Chondrocyte (in vitro differentiated cells): ENCODE measurements around the gene ALS2CL. TPM values are rescaled to one million over a fixed set of nuclear protein-coding genes. Genes with fewer than 3 reads are reported as not detected.

Experiments
- DNase-seq: peaks from one replicate; pipeline ENCODE4 v3.0.0; 2021; ENCODE audit warnings: mixed read lengths, low spot score
- H3K27ac Mint-ChIP-seq: one replicate; pipeline ENCODE4 v1.8.0; 2021; ENCODE audit warnings: mild to moderate bottlenecking, moderate library complexity, mixed read lengths; ENCODE audit not compliant: unreplicated experiment
- H3K27me3 Mint-ChIP-seq: 2 replicates; pipeline ENCODE4 v1.8.0; 2021; ENCODE audit warnings: low read depth, mixed read lengths
- H3K36me3 Mint-ChIP-seq: 2 replicates; pipeline ENCODE4 v1.8.0; 2021; ENCODE audit warnings: low read depth, mixed read lengths
- H3K4me1 Mint-ChIP-seq: 2 replicates; pipeline ENCODE4 v1.8.0; 2021; ENCODE audit warnings: low read depth, mild to moderate bottlenecking, mixed read lengths
- H3K4me3 Mint-ChIP-seq: one replicate; pipeline ENCODE4 v1.8.0; 2021; ENCODE audit warnings: mild to moderate bottlenecking, moderate library complexity, mixed read lengths; ENCODE audit not compliant: unreplicated experiment
- H3K9me3 Mint-ChIP-seq: 2 replicates; pipeline ENCODE4 v1.8.0; 2021; ENCODE audit warnings: low read depth, mixed read lengths
- CTCF ChIP-seq: fragments of 200-600 bp; sonication (generic); IDR thresholded peaks from 2 replicates; pipeline ENCODE4 v1.5.0; 2021; ENCODE audit warnings: antibody characterized with exemption, mild to moderate bottlenecking, moderate library complexity
- total RNA-seq: library from RNA; stranded (reverse); gene quantifications from 3 replicates; pipeline ENCODE4 v1.2.1, GENCODE V29; 2021

ALS2CL gene
- total RNA-seq, 1 donor from 2014 or later: 3.6 TPM

DNA sequence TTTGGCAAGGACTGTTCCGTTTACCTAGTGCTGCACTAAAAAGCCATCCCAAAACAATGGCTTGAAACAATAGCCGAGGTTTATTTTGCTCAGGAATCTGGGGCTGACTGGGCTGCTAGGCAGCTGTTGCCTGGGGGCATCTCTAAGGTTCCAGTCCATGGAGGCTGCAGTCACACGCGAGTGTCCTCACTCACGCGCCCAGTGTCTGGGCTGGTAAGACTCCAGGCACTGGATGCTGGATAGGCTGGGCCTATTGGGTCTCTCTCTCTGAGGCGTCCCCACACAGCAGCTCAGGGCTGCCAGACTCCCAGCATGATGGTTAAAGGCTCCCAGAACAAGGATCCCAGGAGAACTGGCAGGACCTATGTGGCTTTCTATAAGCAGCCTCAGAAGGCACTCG, 34.2 kb downstream of the ALS2CL start:
- no peaks in the 10 kb centered on the region for H3K36me3 Mint-ChIP-seq
- H3K9me3 Mint-ChIP-seq: no peaks in the 10 kb centered on the region
- H3K4me3 Mint-ChIP-seq: no peak overlapping the region
- peaks cover 20% of the 10 kb centered on the region for H3K4me1 Mint-ChIP-seq
- TF ChIP-seq CTCF: no peak
- H3K27me3 Mint-ChIP-seq: peaks cover 18% of the 10 kb centered on the region
- no peak overlapping the region for H3K27ac Mint-ChIP-seq
- no peak for DNase-seq

DNA sequence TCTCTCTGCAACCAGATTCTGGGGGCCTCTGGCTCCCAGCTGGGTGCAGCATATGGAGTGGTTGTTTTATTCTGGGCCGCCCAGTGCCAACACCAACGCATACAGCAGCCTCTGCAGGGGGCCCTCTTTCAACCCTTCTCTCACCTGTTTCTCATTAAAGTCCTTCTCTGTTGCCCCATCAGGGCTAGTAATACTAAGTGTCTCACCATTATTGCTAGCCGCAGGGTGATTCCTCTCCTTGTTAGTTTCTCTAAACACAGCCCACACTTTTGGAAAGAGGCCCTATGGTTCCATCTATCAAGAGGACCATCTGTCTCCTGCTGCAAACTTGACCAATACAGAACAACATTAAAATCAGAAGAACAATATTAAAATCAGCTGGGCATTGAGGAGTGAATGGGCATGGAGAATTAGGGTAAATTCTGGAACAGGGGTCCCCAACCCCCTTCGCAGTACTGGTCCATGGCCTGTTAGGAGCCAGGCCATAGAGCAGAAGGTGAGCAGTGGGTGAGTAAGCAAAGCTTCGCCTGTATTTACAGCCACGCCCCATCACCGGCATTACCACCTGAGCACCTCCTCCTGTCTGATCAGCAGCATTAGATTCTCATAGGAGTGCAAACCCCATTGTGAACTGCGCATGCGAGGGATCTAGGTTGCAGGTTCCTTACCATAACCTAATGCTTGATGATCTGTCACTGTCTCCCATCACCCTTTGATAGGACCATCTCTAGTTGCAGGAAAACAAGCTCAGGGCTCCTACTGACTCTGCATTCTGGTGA, 36.5 kb downstream of the ALS2CL start:
- no peak for DNase-seq
- H3K27me3 Mint-ChIP-seq: peaks cover 14% of the 10 kb centered on the region
- TF ChIP-seq CTCF: no peak
- peaks cover 16% of the 10 kb centered on the region for H3K4me1 Mint-ChIP-seq
- H3K9me3 Mint-ChIP-seq: peaks cover 6% of the 10 kb centered on the region
- H3K36me3 Mint-ChIP-seq: peaks cover 2% of the 10 kb centered on the region
- H3K4me3 Mint-ChIP-seq: no peak overlapping the region
- no peak overlapping the region for H3K27ac Mint-ChIP-seq

DNA sequence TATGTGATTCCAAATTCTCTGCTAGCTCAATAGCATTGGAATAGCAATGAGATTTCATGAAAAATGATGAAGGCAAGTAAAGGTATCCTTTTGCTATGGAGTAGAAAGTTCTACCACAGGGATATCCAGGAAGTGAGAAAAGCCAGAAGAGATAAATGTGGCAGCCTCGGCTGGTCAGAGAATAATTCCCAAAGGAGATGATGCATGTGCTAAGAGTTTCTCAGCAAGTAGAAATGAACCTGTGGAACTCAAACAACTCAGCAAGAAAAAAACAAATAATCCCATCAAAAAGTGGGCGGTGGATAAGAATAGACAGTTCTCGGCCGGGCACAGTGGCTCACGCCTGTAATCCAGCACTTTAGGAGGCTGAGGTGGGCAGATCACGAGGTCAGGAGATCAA, 38.2 kb downstream of the ALS2CL start:
- TF ChIP-seq CTCF: no peak
- DNase-seq: no peak
- no peak overlapping the region for H3K27ac Mint-ChIP-seq
- H3K27me3 Mint-ChIP-seq: peaks cover 14% of the 10 kb centered on the region
- H3K4me1 Mint-ChIP-seq: peaks cover 11% of the 10 kb centered on the region
- peaks cover 15% of the 10 kb centered on the region for H3K9me3 Mint-ChIP-seq
- peaks cover 2% of the 10 kb centered on the region for H3K36me3 Mint-ChIP-seq
- no peak overlapping the region for H3K4me3 Mint-ChIP-seq

DNA sequence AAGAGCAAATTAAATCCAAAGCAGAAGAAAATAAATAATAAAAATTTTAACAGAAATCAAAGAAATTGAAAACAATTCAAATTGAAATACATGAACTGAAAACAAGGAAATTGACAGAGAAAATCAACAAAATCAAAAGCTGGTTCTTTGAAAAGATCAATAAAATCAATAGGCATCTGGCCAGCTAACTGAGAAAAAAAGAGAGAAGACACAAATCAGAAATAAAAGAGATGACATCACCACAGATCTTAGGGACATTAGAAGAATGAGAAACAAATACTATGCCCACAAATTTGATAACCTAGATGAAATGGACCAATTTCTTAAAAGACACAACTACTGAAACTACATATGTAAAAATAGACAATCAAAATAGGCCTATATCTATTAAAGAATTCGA, 42.4 kb downstream of the ALS2CL start:
- H3K27ac Mint-ChIP-seq: no peak overlapping the region
- H3K9me3 Mint-ChIP-seq: peaks cover 18% of the 10 kb centered on the region
- no peak overlapping the region for H3K4me3 Mint-ChIP-seq
- H3K4me1 Mint-ChIP-seq: no peaks in the 10 kb centered on the region
- no peak for TF ChIP-seq CTCF
- H3K27me3 Mint-ChIP-seq: peaks cover 15% of the 10 kb centered on the region
- H3K36me3 Mint-ChIP-seq: peaks cover 2% of the 10 kb centered on the region
- DNase-seq: no peak

DNA sequence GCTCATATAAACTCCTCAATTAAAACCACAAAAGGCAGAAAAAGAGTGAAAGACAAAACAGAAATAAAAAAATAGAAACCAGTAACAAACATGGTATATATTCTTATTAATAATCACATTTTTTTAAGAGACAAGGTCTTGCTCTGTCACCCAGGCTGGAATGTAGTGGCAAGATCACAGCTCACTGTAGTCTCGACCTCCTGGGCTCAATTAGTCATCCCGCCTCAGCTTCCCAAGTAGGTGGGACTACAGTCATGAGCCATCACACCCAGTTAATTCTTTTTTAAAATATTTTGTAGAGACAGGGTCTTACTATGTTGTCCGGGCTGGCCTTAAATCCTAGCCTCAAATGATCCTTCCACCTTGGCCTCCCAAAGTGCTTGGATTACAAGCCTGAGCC, 44.0 kb downstream of the ALS2CL start:
- no peak for TF ChIP-seq CTCF
- Mint-ChIP-seq H3K4me1 (no peaks in the 10 kb centered on the region), H3K36me3 (peaks cover 2% of the 10 kb centered on the region), H3K9me3 (peaks cover 18% of the 10 kb centered on the region), H3K4me3 (no peak overlapping the region), H3K27me3 (peaks cover 12% of the 10 kb centered on the region), H3K27ac (no peak overlapping the region)
- no peak for DNase-seq
